Measurements from ENCODE around the gene KRT20.
A peak's percentile ranks its signal among the peaks of the same experiment; 100 is the strongest.

KRT20 gene

DNA sequence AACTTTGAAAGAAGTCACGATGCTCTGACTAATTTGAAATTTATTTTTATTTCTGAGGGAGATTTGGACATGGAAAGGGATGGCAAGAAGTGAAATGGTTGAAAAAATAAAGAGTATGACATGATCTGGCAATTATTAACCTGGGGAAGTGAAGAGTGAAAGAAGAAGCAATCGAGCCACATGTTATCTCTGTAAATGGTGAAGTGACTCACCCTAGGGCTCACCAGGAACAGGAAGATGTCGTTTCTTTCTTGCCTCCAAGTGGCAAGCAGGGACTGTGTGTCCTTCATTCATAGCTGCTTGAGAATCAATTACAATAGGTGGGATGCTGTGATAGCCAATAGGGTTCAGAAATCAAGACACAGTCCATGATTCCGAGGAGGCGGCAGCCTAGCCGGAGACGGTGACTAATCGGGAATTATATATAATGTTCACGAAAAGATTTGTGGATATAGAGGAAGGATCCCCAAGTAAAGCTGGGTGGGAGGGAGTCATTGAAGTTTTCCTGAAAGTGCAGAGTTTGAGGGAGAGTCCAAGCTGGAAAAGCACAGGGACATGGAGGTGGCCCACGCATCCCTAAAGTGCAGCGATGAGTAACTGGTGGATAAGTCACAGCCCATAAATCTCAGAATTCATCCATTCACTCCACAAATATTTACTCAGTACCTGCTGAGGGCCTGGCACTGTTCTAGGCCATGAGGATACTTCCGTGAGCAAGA, 18.2 kb upstream of the KRT20 start:
- H3K18ac ChIP-seq (ENCODE audit: low read length): no peak overlapping the region
- no peaks in the 10 kb centered on the region for H3K36me3 ChIP-seq (ENCODE audit: control insufficient read depth, insufficient read depth, low read length)
- H3K9ac ChIP-seq (ENCODE audit: low read length): no peak overlapping the region
- H3K4me3 ChIP-seq (ENCODE audit: low read length): no peak overlapping the region
- H2AK5ac ChIP-seq (ENCODE audit: low read length): no peak overlapping the region
- H3K79me1 ChIP-seq (ENCODE audit: low read length): no peaks in the 10 kb centered on the region
- no peak overlapping the region for H3K4ac ChIP-seq (ENCODE audit: low read depth, low read length)
- H4K8ac ChIP-seq (ENCODE audit: low read depth, low read length): no peak overlapping the region
- H4K5ac ChIP-seq (ENCODE audit: low read length): no peak overlapping the region
- no peak overlapping the region for H3K23ac ChIP-seq (ENCODE audit: low read length)
- no peak overlapping the region for H3K4me2 ChIP-seq (ENCODE audit: low read length)
- no peaks in the 10 kb centered on the region for H3K4me1 ChIP-seq (ENCODE audit: control insufficient read depth, low read depth, low read length)
- no peak overlapping the region for H2BK5ac ChIP-seq (ENCODE audit: low read length)
- H2BK15ac ChIP-seq (replicated peaks; ENCODE audit: low read depth): no peak overlapping the region
- H3K27me3 ChIP-seq (ENCODE audit: insufficient read depth, low read length, poor library complexity): no peaks in the 10 kb centered on the region
- H3K56ac ChIP-seq (ENCODE audit: low read length): no peak overlapping the region
- DNase-seq: no peak
- no CpG with 5 or more reads among the region's 12 CpGs for WGBS (ENCODE audit: extremely low coverage, insufficient coverage, low lambda C conversion rate)
- no peak overlapping the region for H3K27ac ChIP-seq (ENCODE audit: low read depth, low read length)
- no peak overlapping the region for H2BK120ac ChIP-seq (ENCODE audit: low read depth, low read length)
- H3K79me2 ChIP-seq (ENCODE audit: control insufficient read depth, insufficient read depth, low read length): no peaks in the 10 kb centered on the region

- Histone ChIP-seq H3K9ac (ENCODE audit: low read length) (no peak overlapping the region), H2BK120ac (ENCODE audit: low read depth, low read length) (no peak overlapping the region), H3K36me3 (ENCODE audit: control insufficient read depth, insufficient read depth, low read length) (no peaks in the 10 kb centered on the region), H3K27ac (ENCODE audit: low read depth, low read length) (no peak overlapping the region), H3K4me1 (ENCODE audit: control insufficient read depth, low read depth, low read length) (no peaks in the 10 kb centered on the region), H4K5ac (ENCODE audit: low read length) (no peak overlapping the region), H3K4me2 (ENCODE audit: low read length) (no peak overlapping the region), H3K18ac (ENCODE audit: low read length) (no peak overlapping the region), H3K27me3 (ENCODE audit: insufficient read depth, low read length, poor library complexity) (no peaks in the 10 kb centered on the region), H3K79me1 (ENCODE audit: low read length) (no peaks in the 10 kb centered on the region), H3K4me3 (ENCODE audit: low read length) (no peak overlapping the region), H3K23ac (ENCODE audit: low read length) (no peak overlapping the region), H3K79me2 (ENCODE audit: control insufficient read depth, insufficient read depth, low read length) (no peaks in the 10 kb centered on the region), H3K56ac (ENCODE audit: low read length) (no peak overlapping the region), H3K4ac (ENCODE audit: low read depth, low read length) (no peak overlapping the region), H2AK5ac (ENCODE audit: low read length) (no peak overlapping the region), H2BK5ac (ENCODE audit: low read length) (no peak overlapping the region), H2BK15ac (replicated peaks; ENCODE audit: low read depth) (no peak overlapping the region), H4K8ac (ENCODE audit: low read depth, low read length) (no peak overlapping the region)
- no CpG with 5 or more reads among the region's 4 CpGs for WGBS (ENCODE audit: extremely low coverage, insufficient coverage, low lambda C conversion rate)
- DNase-seq: no peak
Observed at GRCh38 chr17:40902498-40902897, 17.5 kb upstream of the KRT20 start.

GRCh38 chr17:40901981-40902474, 17.0 kb upstream of the KRT20 start:
- Histone ChIP-seq H3K18ac (ENCODE audit: low read length) (no peak overlapping the region), H2BK5ac (ENCODE audit: low read length) (no peak overlapping the region), H4K5ac (ENCODE audit: low read length) (no peak overlapping the region), H4K8ac (ENCODE audit: low read depth, low read length) (no peak overlapping the region), H3K79me2 (ENCODE audit: control insufficient read depth, insufficient read depth, low read length) (no peaks in the 10 kb centered on the region), H3K4me3 (ENCODE audit: low read length) (no peak overlapping the region), H3K4me2 (ENCODE audit: low read length) (no peak overlapping the region), H3K4me1 (ENCODE audit: control insufficient read depth, low read depth, low read length) (no peaks in the 10 kb centered on the region), H3K23ac (ENCODE audit: low read length) (no peak overlapping the region), H3K9ac (ENCODE audit: low read length) (no peak overlapping the region), H3K27ac (ENCODE audit: low read depth, low read length) (no peak overlapping the region), H2BK15ac (replicated peaks; ENCODE audit: low read depth) (no peak overlapping the region), H3K4ac (ENCODE audit: low read depth, low read length) (no peak overlapping the region), H3K27me3 (ENCODE audit: insufficient read depth, low read length, poor library complexity) (no peaks in the 10 kb centered on the region), H2AK5ac (ENCODE audit: low read length) (no peak overlapping the region), H2BK120ac (ENCODE audit: low read depth, low read length) (no peak overlapping the region), H3K56ac (ENCODE audit: low read length) (no peak overlapping the region), H3K79me1 (ENCODE audit: low read length) (no peaks in the 10 kb centered on the region), H3K36me3 (ENCODE audit: control insufficient read depth, insufficient read depth, low read length) (no peaks in the 10 kb centered on the region)
- peak; percentile 37 for DNase-seq
- no CpG with 5 or more reads among the region's 1 CpG for WGBS (ENCODE audit: extremely low coverage, insufficient coverage, low lambda C conversion rate)

DNA sequence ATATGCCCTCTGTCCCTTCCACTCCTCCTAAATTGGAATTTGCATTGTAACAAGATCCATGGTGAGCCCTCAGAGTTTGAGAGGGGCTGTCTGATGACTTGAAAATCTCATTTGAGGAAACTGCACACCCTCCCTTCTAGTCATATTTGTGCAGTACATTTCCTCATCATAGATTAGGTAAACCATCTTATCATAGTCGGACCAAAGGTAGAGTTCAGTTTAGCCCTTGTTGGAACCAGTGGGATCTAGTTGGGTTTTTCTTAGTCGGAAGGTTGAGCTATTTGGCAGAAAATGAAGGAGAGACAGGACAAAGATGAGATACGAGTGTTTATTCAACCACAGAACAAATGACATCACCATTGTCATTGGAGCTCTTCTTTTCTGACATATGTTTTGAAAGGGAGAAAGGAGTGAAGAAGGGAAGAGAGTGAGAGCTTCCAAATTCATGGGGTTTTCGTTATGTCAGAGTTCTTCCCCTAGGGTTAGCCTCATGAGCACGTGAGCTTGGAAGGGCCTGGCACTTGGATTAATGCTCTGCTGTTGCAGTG, 15.8 kb upstream of the KRT20 start:
- Histone ChIP-seq H4K8ac (ENCODE audit: low read depth, low read length) (no peak overlapping the region), H2BK15ac (replicated peaks; ENCODE audit: low read depth) (no peak overlapping the region), H3K79me1 (ENCODE audit: low read length) (no peaks in the 10 kb centered on the region), H3K23ac (ENCODE audit: low read length) (no peak overlapping the region), H3K4me1 (ENCODE audit: control insufficient read depth, low read depth, low read length) (no peaks in the 10 kb centered on the region), H3K4me3 (ENCODE audit: low read length) (no peak overlapping the region), H3K27ac (ENCODE audit: low read depth, low read length) (no peak overlapping the region), H4K5ac (ENCODE audit: low read length) (no peak overlapping the region), H2BK5ac (ENCODE audit: low read length) (no peak overlapping the region), H3K79me2 (ENCODE audit: control insufficient read depth, insufficient read depth, low read length) (no peaks in the 10 kb centered on the region), H3K18ac (ENCODE audit: low read length) (no peak overlapping the region), H3K9ac (ENCODE audit: low read length) (no peak overlapping the region), H2BK120ac (ENCODE audit: low read depth, low read length) (no peak overlapping the region), H3K4ac (ENCODE audit: low read depth, low read length) (no peak overlapping the region), H3K27me3 (ENCODE audit: insufficient read depth, low read length, poor library complexity) (no peaks in the 10 kb centered on the region), H3K4me2 (ENCODE audit: low read length) (no peak overlapping the region), H3K56ac (ENCODE audit: low read length) (no peak overlapping the region), H3K36me3 (ENCODE audit: control insufficient read depth, insufficient read depth, low read length) (no peaks in the 10 kb centered on the region), H2AK5ac (ENCODE audit: low read length) (no peak overlapping the region)
- WGBS (ENCODE audit: extremely low coverage, insufficient coverage, low lambda C conversion rate): no CpG with 5 or more reads among the region's 5 CpGs
- DNase-seq: no peak

- H3K56ac ChIP-seq (ENCODE audit: low read length): no peak overlapping the region
- no CpG with 5 or more reads among the region's 4 CpGs for WGBS (ENCODE audit: extremely low coverage, insufficient coverage, low lambda C conversion rate)
- H3K27me3 ChIP-seq (ENCODE audit: insufficient read depth, low read length, poor library complexity): no peaks in the 10 kb centered on the region
Observed at GRCh38 chr17:40896916-40897455, 11.9 kb upstream of the KRT20 start.

More at GRCh38 chr17:40896916-40897455, 11.9 kb upstream of the KRT20 start:
- no peak overlapping the region for H3K18ac ChIP-seq (ENCODE audit: low read length)
- no peaks in the 10 kb centered on the region for H3K36me3 ChIP-seq (ENCODE audit: control insufficient read depth, insufficient read depth, low read length)
- no peak overlapping the region for H2BK15ac ChIP-seq (replicated peaks; ENCODE audit: low read depth)
- no peak overlapping the region for H3K4me3 ChIP-seq (ENCODE audit: low read length)
- H3K4ac ChIP-seq (ENCODE audit: low read depth, low read length): no peak overlapping the region
- H3K4me1 ChIP-seq (ENCODE audit: control insufficient read depth, low read depth, low read length): no peaks in the 10 kb centered on the region
- H3K4me2 ChIP-seq (ENCODE audit: low read length): no peak overlapping the region
- no peak overlapping the region for H2AK5ac ChIP-seq (ENCODE audit: low read length)
- H4K5ac ChIP-seq (ENCODE audit: low read length): no peak overlapping the region
- no peak overlapping the region for H3K27ac ChIP-seq (ENCODE audit: low read depth, low read length)
- no peak overlapping the region for H2BK5ac ChIP-seq (ENCODE audit: low read length)
- H4K8ac ChIP-seq (ENCODE audit: low read depth, low read length): no peak overlapping the region
- H3K79me2 ChIP-seq (ENCODE audit: control insufficient read depth, insufficient read depth, low read length): no peaks in the 10 kb centered on the region
- DNase-seq: no peak
- H3K79me1 ChIP-seq (ENCODE audit: low read length): no peaks in the 10 kb centered on the region
- no peak overlapping the region for H2BK120ac ChIP-seq (ENCODE audit: low read depth, low read length)
- H3K9ac ChIP-seq (ENCODE audit: low read length): no peak overlapping the region
- no peak overlapping the region for H3K23ac ChIP-seq (ENCODE audit: low read length)

Measured in mesendoderm (in vitro differentiated cells).